ENCODE measurements around the gene TBATA.
A peak's percentile ranks its signal among the peaks of the same experiment; 100 is the strongest.

Gene TBATA

GRCh38 chr10:70785190-70785589, at the start of gene TBATA:
Gene TBATA, minus strand, starts transcription at chr10:70785377. Its CDS starts 1,998 bp downstream, at chr10:70783379.
- TF ChIP-seq POLR2A (IDR thresholded peaks at IDR 0.05; ENCODE audit: low read depth, low read length) = no peak
- DNase-seq (ENCODE audit: insufficient read length, low spot score) = no peak
- FAIRE-seq = no peak

DNA sequence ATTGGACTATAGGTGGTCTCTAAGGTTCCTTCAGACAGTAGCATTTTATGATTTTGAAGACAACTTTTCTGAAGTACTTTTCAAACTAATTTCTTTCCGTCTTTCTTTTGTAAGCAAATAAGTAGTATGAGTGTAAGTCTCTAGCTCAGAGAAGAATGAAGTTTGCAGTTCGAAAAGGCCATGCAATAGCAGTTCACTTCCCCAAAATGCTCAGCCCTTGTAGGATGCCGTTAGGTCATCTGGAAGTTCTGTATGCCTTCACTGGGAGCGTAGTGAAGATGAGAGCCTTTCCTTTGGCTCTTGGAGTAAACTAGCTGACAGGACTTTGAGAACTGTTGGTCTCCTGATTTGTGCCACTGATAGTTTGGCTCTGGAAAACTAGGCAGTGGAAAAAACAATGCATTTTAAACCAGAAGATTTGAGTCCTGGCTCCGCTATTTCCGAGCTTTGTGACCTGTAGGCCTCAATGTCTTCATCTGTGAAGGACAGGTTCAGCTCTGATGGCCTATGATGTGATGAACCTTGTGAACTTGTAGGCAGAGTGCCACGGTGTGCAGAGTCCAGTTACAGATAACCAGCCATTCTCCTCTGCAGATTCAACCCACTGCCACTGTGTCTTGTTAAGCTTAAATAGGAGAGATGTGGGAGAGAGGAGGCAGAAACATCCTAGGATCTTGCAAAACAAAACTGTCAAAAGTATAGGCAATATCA, 49.4 kb upstream of the TBATA start:
- DNase-seq (ENCODE audit: insufficient read length, low spot score) = no peak
- no peak for TF ChIP-seq POLR2A (IDR thresholded peaks at IDR 0.05; ENCODE audit: low read depth, low read length)
- FAIRE-seq = peak; percentile 70

DNA sequence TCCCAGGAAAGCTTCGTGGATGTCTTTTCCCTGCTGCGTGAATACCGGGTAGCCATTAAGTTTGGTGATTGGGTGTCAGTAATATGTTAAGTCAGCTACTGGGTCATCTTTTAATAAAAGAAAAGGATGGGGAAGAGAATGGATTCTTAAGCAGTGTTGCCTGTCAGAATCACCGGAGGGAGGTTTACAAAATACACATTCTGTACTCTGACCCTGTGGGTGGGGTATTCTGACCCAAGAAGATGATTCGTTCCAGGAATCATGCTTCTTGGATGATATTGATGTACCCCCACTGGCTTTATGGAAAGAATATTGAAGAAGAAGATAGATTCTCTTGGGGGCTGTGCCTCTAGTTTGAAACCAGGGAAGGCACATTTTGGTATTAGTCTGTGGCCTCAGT, 48.8 kb upstream of the TBATA start:
- FAIRE-seq (no peak), DNase-seq (ENCODE audit: insufficient read length, low spot score) (no peak)
- TF ChIP-seq POLR2A (IDR thresholded peaks at IDR 0.05; ENCODE audit: low read depth, low read length) = no peak

DNA sequence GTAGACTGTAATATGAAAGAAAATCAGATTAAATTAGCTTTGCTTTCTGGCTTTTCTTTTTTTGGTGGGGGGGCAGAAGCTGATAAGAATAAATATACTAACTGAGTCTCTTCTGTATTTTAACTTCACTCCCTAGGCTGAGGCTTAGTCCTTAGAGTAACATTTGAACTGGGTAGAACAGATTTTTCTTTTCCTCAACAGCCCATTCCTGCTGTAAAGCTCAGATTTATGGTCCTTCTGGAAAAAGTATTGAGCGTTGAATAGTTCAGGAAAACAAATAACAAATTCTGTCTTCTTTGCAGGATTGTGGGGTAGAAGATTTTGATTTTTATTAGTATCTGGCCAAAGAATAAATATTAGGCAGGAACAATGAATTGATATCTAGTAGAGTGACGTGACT, 48.4 kb upstream of the TBATA start:
- FAIRE-seq = no peak

GRCh38 chr10:70832852-70833528, 47.8 kb upstream of the TBATA start:
- DNase-seq (ENCODE audit: insufficient read length, low spot score) (peak; percentile 47), FAIRE-seq (peak; percentile 97)
- TF ChIP-seq POLR2A (IDR thresholded peaks at IDR 0.05; ENCODE audit: low read depth, low read length) = no peak

More for the DNA sequence above, 48.4 kb upstream of the TBATA start:
- no peak for TF ChIP-seq POLR2A (IDR thresholded peaks at IDR 0.05; ENCODE audit: low read depth, low read length)
- no peak for DNase-seq (ENCODE audit: insufficient read length, low spot score)

- FAIRE-seq = peak; percentile 48
- no peak for DNase-seq (ENCODE audit: insufficient read length, low spot score)
- TF ChIP-seq POLR2A (IDR thresholded peaks at IDR 0.05; ENCODE audit: low read depth, low read length) = no peak
Measured at GRCh38 chr10:70832221-70832620, 47.0 kb upstream of the TBATA start.

DNA sequence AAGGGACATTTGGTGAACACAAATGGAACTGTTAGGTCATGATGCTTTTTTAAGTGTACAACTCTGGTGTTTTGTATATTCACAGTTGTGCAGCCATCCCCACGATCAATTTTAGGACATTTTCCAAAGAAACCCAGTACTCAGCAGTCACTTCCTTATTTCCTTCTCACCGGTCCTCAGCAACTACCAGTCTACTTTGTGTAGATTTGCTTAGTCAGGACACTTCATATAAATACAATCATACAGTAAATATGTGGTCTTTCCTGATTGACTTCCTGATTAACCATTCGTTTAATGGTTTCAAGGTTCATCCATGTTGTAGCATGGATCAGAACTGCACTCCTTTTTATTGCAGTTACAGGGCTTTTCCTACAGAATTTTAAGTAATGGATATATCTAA, 45.0 kb upstream of the TBATA start:
- DNase-seq (ENCODE audit: insufficient read length, low spot score) (no peak), FAIRE-seq (peak; percentile 11)
- no peak for TF ChIP-seq POLR2A (IDR thresholded peaks at IDR 0.05; ENCODE audit: low read depth, low read length)

DNA sequence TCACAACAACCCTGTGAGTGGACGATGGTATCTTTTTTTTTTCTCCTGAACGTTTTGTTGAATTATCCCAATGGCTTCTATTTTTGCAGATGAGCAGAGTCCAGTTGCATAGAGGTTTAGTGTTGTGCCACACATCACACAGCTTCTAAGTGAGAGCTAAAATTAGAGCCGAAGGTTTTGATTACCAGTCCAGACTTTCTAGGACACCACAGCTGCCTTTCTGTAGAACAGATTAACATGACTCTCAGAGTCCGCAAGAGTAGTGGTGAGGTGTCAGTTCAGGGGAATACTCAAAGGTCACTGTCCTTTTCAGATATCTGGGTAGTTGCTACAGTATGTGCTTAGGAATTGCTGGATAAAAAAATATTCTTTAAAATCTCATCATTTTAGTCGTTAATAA, 44.4 kb upstream of the TBATA start:
- no peak for FAIRE-seq
- TF ChIP-seq POLR2A (IDR thresholded peaks at IDR 0.05; ENCODE audit: low read depth, low read length) = no peak
- DNase-seq (ENCODE audit: insufficient read length, low spot score) = no peak

- no peak for FAIRE-seq
- no peak for DNase-seq (ENCODE audit: insufficient read length, low spot score)
- TF ChIP-seq POLR2A (IDR thresholded peaks at IDR 0.05; ENCODE audit: low read depth, low read length) = no peak
Measured at GRCh38 chr10:70828923-70829322, 43.7 kb upstream of the TBATA start.

DNA sequence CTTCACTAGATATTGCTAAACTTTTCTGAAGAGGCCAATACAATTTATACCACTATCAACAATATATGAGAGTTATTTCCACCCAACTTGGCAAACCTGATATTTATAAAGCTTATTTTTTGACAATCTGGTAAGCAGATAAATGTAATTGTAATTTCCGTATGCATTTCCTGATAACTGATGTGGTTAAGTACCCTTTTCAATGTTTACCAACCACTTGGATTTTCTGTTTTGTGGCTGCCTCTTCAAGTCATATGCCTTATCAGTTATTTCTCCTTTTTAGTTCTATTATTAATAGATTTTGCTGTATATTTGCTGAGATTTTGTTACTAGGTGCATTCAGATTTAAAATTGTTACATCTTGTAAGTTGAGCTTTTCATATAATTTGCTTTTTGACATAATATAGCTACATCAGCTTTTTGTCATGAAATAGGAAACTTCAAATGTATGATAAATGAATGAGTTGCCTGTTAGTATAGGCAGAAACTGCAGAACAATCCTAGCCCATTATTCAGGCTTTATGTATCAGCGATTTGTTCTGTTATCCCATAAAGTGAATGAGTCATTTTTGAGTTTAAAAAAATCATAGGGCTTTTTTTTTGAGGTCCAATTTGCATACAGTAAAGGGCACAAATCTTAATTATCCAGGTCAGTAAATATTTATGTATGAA, 42.0 kb upstream of the TBATA start:
- DNase-seq (ENCODE audit: insufficient read length, low spot score) (no peak), FAIRE-seq (peak; percentile 77)
- no peak for TF ChIP-seq POLR2A (IDR thresholded peaks at IDR 0.05; ENCODE audit: low read depth, low read length)

- DNase-seq (ENCODE audit: insufficient read length, low spot score) = no peak
Measured at GRCh38 chr10:70822076-70822820, 37.1 kb upstream of the TBATA start.

DNA sequence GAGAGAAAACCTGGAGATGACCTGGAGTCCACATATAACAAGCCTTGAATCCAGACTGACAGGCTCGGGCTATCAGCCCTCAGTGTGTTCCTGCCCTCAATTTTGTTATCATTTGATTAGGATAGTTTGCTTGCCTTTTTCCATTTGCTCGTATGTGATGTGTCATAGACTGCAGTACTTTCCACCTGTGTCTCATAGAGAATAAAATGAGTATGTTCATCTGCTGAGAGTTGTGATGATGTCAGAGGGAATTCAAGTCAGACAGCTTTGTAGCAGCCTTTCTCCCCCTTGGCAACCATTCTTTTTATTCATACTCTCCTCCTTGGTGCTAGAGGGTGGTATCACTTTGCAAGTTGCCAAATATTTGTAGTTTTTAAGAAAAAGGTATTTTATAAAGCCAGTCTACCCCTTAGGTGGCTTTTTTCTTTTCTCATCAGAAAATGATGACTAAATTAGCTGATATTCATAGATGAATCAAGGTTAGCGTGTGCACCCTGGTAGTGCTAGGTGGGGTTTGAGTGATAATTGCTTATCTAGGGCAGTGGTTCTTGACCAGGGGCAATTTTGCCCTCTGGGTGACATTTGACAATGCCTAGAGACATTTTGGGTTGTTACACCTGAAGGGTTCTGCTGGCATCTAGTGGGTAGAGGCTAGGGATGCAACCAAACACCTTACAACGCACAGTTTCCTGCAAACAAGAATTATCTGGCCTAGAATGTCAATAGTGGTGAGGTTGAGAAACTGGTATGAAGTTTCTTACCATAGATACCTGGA, 36.0 kb upstream of the TBATA start:
- no peak for TF ChIP-seq POLR2A (IDR thresholded peaks at IDR 0.05; ENCODE audit: low read depth, low read length)
- FAIRE-seq (no peak), DNase-seq (ENCODE audit: insufficient read length, low spot score) (no peak)

More at GRCh38 chr10:70822076-70822820, 37.1 kb upstream of the TBATA start:
- TF ChIP-seq POLR2A (IDR thresholded peaks at IDR 0.05; ENCODE audit: low read depth, low read length) = no peak
- FAIRE-seq = peak; percentile 36

GRCh38 chr10:70816220-70816894, 31.2 kb upstream of the TBATA start:
- FAIRE-seq = peak; percentile 94
- DNase-seq (ENCODE audit: insufficient read length, low spot score) = peak; percentile 95
- peak; percentile 58; the same call in 1 of the 2 replicates for TF ChIP-seq POLR2A (IDR thresholded peaks at IDR 0.05; ENCODE audit: low read depth, low read length)

Data from H54 (cell line).